Suprapubic skin (tissue), 4 donors: ENCODE data around the gene GMNN. TPM values are rescaled to one million over a fixed set of nuclear protein-coding genes. Genes with fewer than 3 reads are reported as not detected.

Source experiments
- DNase-seq, 2 donors: peaks; one replicate each; pipeline ENCODE4 v3.0.0-alpha.2; 2019; ENCODE audit warnings: low spot score in 2 of 2
- H3K27ac ChIP-seq: fragments of 200-600 bp; sonication (generic); one replicate; pipeline ENCODE4 v1.5.1; 2019
- H3K27me3 ChIP-seq: fragments of 200-600 bp; sonication (generic); one replicate; pipeline ENCODE4 v1.5.1; 2019
- H3K36me3 ChIP-seq: fragments of 200-600 bp; sonication (generic); one replicate; pipeline ENCODE4 v1.5.1; 2019
- H3K4me1 ChIP-seq: fragments of 200-600 bp; sonication (generic); one replicate; pipeline ENCODE4 v1.5.1; 2019
- H3K4me3 ChIP-seq: fragments of 200-600 bp; sonication (generic); one replicate; pipeline ENCODE4 v1.5.1; 2019; ENCODE audit warnings: mild to moderate bottlenecking
- H3K9me3 ChIP-seq: fragments of 200-600 bp; sonication (generic); one replicate; pipeline ENCODE4 v1.5.1; 2019
- EP300 ChIP-seq: sonication (generic); formaldehyde crosslinking; IDR thresholded peaks from one replicate; pipeline ENCODE4 v1.6.1; 2017; ENCODE audit warnings: antibody characterized with exemption
- POLR2A ChIP-seq, 2 donors: fragments of 450-650 bp; IDR thresholded peaks; one replicate each; pipeline ENCODE4 v1.6.1; 2017; ENCODE audit warnings: antibody characterized with exemption in 2 of 2, mild to moderate bottlenecking in 2 of 2, moderate library complexity in 2 of 2
- POLR2AphosphoS5 ChIP-seq, 3 donors: sonication (generic); formaldehyde crosslinking; IDR thresholded peaks; one replicate each; pipeline ENCODE4 v1.6.1; 2017; ENCODE audit warnings: antibody characterized with exemption in 3 of 3
- WGBS: methylation state at CpG from one replicate; pipeline ENCODE4 v1.1.5; 2018; 5-methylcytosine and 5-hydroxymethylcytosine counted together
- total RNA-seq, 4 donors: library from RNA; depleted of rRNA; stranded (reverse); fragments of >200 nt; gene quantifications; one replicate each; pipeline ENCODE4 v1.1.0, GENCODE V29; 2016
- TF ChIP-seq, protein P1 (sequence below), 2 donors: fragments of 200-600 bp in 1 of 2; fragments of 450-650 bp in 1 of 2; sonication (generic) in 1 of 2; IDR thresholded peaks; one replicate each; pipeline ENCODE4 v1.5.1; 2016 to 2019; ENCODE audit warnings: antibody characterized with exemption in 2 of 2, mild to moderate bottlenecking in 1 of 2, moderate library complexity in 1 of 2

The GMNN gene
- total RNA-seq, 4 donors from 2014 or later: 49.6 to 89.6 (median 70.5) TPM

DNA sequence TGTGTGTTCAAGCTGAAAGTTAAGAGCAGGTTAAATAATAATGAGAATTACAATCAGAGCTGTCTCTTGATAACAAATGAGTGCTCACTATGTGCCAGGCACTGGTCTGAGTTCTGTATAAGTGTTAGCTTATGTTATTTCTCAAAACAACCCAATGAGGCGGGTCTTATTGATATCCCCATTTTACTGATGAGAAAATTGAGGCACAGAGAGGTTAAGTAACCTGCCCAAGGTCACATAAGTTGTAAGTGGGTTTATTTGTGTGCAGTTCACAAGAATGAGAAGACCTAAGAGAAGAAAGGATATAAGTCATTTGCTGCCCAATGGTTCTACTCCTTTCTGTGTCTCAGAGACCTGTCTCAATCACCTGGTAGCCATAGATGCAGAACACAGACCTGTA lies 58.1 kb downstream of the GMNN start:
- Histone ChIP-seq H3K27me3 (no peaks in the 10 kb centered on the region), H3K27ac (peak overlapping the region; percentile 48), H3K4me3 (no peak overlapping the region), H3K9me3 (no peaks in the 10 kb centered on the region), H3K4me1 (peaks cover 41% of the 10 kb centered on the region), H3K36me3 (no peaks in the 10 kb centered on the region)
- 93% methylated on average over 1 of the region's 1 CpG for WGBS
- TF ChIP-seq POLR2AphosphoS5 (IDR thresholded peaks at IDR 0.05): no peak
- TF ChIP-seq, protein P1, sequence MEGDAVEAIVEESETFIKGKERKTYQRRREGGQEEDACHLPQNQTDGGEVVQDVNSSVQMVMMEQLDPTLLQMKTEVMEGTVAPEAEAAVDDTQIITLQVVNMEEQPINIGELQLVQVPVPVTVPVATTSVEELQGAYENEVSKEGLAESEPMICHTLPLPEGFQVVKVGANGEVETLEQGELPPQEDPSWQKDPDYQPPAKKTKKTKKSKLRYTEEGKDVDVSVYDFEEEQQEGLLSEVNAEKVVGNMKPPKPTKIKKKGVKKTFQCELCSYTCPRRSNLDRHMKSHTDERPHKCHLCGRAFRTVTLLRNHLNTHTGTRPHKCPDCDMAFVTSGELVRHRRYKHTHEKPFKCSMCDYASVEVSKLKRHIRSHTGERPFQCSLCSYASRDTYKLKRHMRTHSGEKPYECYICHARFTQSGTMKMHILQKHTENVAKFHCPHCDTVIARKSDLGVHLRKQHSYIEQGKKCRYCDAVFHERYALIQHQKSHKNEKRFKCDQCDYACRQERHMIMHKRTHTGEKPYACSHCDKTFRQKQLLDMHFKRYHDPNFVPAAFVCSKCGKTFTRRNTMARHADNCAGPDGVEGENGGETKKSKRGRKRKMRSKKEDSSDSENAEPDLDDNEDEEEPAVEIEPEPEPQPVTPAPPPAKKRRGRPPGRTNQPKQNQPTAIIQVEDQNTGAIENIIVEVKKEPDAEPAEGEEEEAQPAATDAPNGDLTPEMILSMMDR (IDR thresholded peaks at IDR 0.05): no peak
- TF ChIP-seq EP300: no peak
- TF ChIP-seq POLR2A (IDR thresholded peaks at IDR 0.05): no peak
- no peak for DNase-seq

DNA sequence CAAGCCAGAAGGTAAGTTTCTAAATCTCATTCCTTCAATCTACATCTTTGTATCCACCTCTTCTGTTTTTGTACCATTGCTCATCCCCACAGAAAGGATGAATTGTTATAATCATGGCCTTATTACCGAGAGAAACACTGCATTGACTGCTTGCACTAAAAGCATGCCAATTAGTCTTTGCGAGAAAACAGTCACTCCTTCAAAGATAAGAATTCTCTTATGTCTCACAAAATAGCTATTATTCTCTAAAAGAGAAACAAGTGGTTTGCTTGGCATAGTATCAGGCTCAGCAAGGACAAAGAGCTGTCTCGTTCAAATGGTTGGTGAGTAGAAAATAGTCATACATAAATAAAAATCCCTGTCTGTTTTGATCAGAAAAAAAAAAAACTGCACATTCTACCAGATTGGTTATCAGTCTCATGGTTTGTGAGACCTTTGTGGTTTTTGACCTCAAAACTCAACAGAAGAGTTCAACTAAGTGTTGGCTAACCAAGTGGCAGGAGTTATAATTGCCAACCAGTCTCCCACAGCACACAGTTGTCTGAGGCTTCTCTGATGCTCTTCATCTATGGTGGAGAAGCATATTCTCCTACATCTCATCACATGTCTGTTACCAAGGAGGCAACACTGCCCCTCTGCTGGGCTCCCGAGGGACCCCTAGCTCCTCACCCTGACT lies 59.1 kb downstream of the GMNN start:
- 90% methylated on average over 4 of the region's 4 CpGs for whole genome bisulfite sequencing
- TF ChIP-seq, protein P1 (IDR thresholded peaks at IDR 0.05): no peak
- TF ChIP-seq POLR2AphosphoS5 (IDR thresholded peaks at IDR 0.05) (no peak), EP300 (no peak), POLR2A (IDR thresholded peaks at IDR 0.05) (no peak)
- H3K36me3 ChIP-seq: no peaks in the 10 kb centered on the region
- H3K9me3 ChIP-seq: no peaks in the 10 kb centered on the region
- H3K4me3 ChIP-seq: no peak overlapping the region
- no peaks in the 10 kb centered on the region for H3K27me3 ChIP-seq
- H3K4me1 ChIP-seq: peaks cover 47% of the 10 kb centered on the region
- H3K27ac ChIP-seq: no peak overlapping the region
- no peak for DNase-seq

Other genes with a start within 250 kb of the GMNN start
- 1 to 10 TPM in 2 of 4 donors, under 1 TPM in 2; 0.55 to 1.9 (median 0.92) TPM for gene KIAA0319, start 128.7 kb upstream of the GMNN start, total RNA-seq
- 10 to 100 TPM; 15.3 to 26.2 (median 23.8) TPM for gene TDP2, start 108.0 kb upstream of the GMNN start, total RNA-seq
- gene ACOT13, start 107.9 kb upstream of the GMNN start, total RNA-seq: 10 to 100 TPM in 2 of 4 donors, 1 to 10 TPM in 2; 4.8 to 14.7 (median 10.9) TPM
- gene C6orf62, start 55.8 kb upstream of the GMNN start, total RNA-seq: 10 to 100 TPM; 36.5 to 69.2 (median 55.5) TPM
- gene ARMH2, start 24.0 kb downstream of the GMNN start, total RNA-seq: not detected
- gene RIPOR2, start 161.0 kb downstream of the GMNN start, total RNA-seq: 10 to 100 TPM in 3 of 4 donors, 1 to 10 TPM in 1; 3.8 to 12.8 (median 11.4) TPM